ENCODE measurements around the gene HDDC2. TPM values are rescaled to one million over a fixed set of nuclear protein-coding genes. Genes with fewer than 3 reads are reported as not detected.

Gene HDDC2
- total RNA-seq, 2 donors from 2014 or later, result 76.4 to 108 TPM

- TF ChIP-seq, protein P1, sequence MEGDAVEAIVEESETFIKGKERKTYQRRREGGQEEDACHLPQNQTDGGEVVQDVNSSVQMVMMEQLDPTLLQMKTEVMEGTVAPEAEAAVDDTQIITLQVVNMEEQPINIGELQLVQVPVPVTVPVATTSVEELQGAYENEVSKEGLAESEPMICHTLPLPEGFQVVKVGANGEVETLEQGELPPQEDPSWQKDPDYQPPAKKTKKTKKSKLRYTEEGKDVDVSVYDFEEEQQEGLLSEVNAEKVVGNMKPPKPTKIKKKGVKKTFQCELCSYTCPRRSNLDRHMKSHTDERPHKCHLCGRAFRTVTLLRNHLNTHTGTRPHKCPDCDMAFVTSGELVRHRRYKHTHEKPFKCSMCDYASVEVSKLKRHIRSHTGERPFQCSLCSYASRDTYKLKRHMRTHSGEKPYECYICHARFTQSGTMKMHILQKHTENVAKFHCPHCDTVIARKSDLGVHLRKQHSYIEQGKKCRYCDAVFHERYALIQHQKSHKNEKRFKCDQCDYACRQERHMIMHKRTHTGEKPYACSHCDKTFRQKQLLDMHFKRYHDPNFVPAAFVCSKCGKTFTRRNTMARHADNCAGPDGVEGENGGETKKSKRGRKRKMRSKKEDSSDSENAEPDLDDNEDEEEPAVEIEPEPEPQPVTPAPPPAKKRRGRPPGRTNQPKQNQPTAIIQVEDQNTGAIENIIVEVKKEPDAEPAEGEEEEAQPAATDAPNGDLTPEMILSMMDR (conservative IDR thresholded peaks at IDR 0.05), result peak; percentile 92
- H3K4me1 ChIP-seq (ENCODE audit: control insufficient read depth, insufficient read depth, low read length), result peaks cover 2% of the 10 kb centered on the region
- H3K36me3 ChIP-seq (ENCODE audit: control insufficient read depth, insufficient read depth, low read length), result no peaks in the 10 kb centered on the region
- Mint-ChIP-seq H3K4me1 (peaks cover 2% of the 10 kb centered on the region), H3K27ac (no peak overlapping the region), H3K4me3 (no peak overlapping the region), H3K36me3 (ENCODE audit: low read depth) (no peaks in the 10 kb centered on the region), H3K27me3 (ENCODE audit: insufficient read depth) (peaks cover 24% of the 10 kb centered on the region), H3K9me3 (no peaks in the 10 kb centered on the region)
- H3K9ac ChIP-seq (ENCODE audit: extremely low read depth, low read length, poor library complexity, severe bottlenecking), result no peak overlapping the region
- peak; percentile 57 for DNase-seq
- no peak overlapping the region for H3K27ac ChIP-seq (ENCODE audit: low read depth, low read length)
- H3K9me3 ChIP-seq (ENCODE audit: control insufficient read depth, low read length), result peaks cover 1% of the 10 kb centered on the region
- H3K4me3 ChIP-seq (ENCODE audit: low read length), result no peak overlapping the region
- 61 to 73% methylated on average over 5 to 7 of the region's 7 CpGs for WGBS, 2 experiments (ENCODE audit: insufficient coverage in 1 of 2, insufficient read length in 1 of 2)
- peaks cover 29% of the 10 kb centered on the region for H3K27me3 ChIP-seq (ENCODE audit: control insufficient read depth, insufficient read depth, low read length, poor library complexity, severe bottlenecking)
Measured at GRCh38 chr6:125310994-125311649, 9.4 kb upstream of the HDDC2 start.

- H3K36me3 ChIP-seq (ENCODE audit: control insufficient read depth, insufficient read depth, low read length), result no peaks in the 10 kb centered on the region
- TF ChIP-seq, protein P1 (conservative IDR thresholded peaks at IDR 0.05), result no peak
- peaks cover 15% of the 10 kb centered on the region for H3K9me3 ChIP-seq (ENCODE audit: control insufficient read depth, low read length)
- Mint-ChIP-seq H3K27ac (no peak overlapping the region), H3K4me3 (no peak overlapping the region), H3K4me1 (peaks cover 2% of the 10 kb centered on the region), H3K9me3 (peaks cover 7% of the 10 kb centered on the region), H3K36me3 (ENCODE audit: low read depth) (no peaks in the 10 kb centered on the region), H3K27me3 (ENCODE audit: insufficient read depth) (peaks cover 44% of the 10 kb centered on the region)
- WGBS, 2 experiments (ENCODE audit: insufficient coverage in 1 of 2, insufficient read length in 1 of 2), result 88 to 93% methylated on average over 2 to 5 of the region's 6 CpGs
- no peaks in the 10 kb centered on the region for H3K4me1 ChIP-seq (ENCODE audit: control insufficient read depth, insufficient read depth, low read length)
- H3K4me3 ChIP-seq (ENCODE audit: low read length), result no peak overlapping the region
- peaks cover 44% of the 10 kb centered on the region for H3K27me3 ChIP-seq (ENCODE audit: control insufficient read depth, insufficient read depth, low read length, poor library complexity, severe bottlenecking)
- no peak for DNase-seq
- H3K9ac ChIP-seq (ENCODE audit: extremely low read depth, low read length, poor library complexity, severe bottlenecking), result no peak overlapping the region
- no peak overlapping the region for H3K27ac ChIP-seq (ENCODE audit: low read depth, low read length)
Measured at GRCh38 chr6:125307964-125308615, 6.3 kb upstream of the HDDC2 start.

GRCh38 chr6:125307150-125307838, 5.5 kb upstream of the HDDC2 start:
- H3K9me3 ChIP-seq (ENCODE audit: control insufficient read depth, low read length), result peaks cover 15% of the 10 kb centered on the region
- H3K4me1 Mint-ChIP-seq, result peaks cover 2% of the 10 kb centered on the region
- WGBS, 2 experiments (ENCODE audit: insufficient coverage in 1 of 2, insufficient read length in 1 of 2), result 93 to 94% methylated on average over 3 to 5 of the region's 6 CpGs
- peaks cover 44% of the 10 kb centered on the region for H3K27me3 Mint-ChIP-seq (ENCODE audit: insufficient read depth)
- H3K4me1 ChIP-seq (ENCODE audit: control insufficient read depth, insufficient read depth, low read length), result no peaks in the 10 kb centered on the region
- H3K36me3 ChIP-seq (ENCODE audit: control insufficient read depth, insufficient read depth, low read length), result no peaks in the 10 kb centered on the region
- H3K36me3 Mint-ChIP-seq (ENCODE audit: low read depth), result no peaks in the 10 kb centered on the region
- TF ChIP-seq, protein P1 (conservative IDR thresholded peaks at IDR 0.05), result no peak
- no peak overlapping the region for H3K27ac Mint-ChIP-seq
- no peak overlapping the region for H3K4me3 Mint-ChIP-seq
- peaks cover 7% of the 10 kb centered on the region for H3K9me3 Mint-ChIP-seq
- H3K27ac ChIP-seq (ENCODE audit: low read depth, low read length), result no peak overlapping the region
- H3K4me3 ChIP-seq (ENCODE audit: low read length), result no peak overlapping the region
- H3K27me3 ChIP-seq (ENCODE audit: control insufficient read depth, insufficient read depth, low read length, poor library complexity, severe bottlenecking), result peaks cover 44% of the 10 kb centered on the region
- H3K9ac ChIP-seq (ENCODE audit: extremely low read depth, low read length, poor library complexity, severe bottlenecking), result no peak overlapping the region
- DNase-seq, result no peak
